ENCODE measurements around the gene GABRB3.

GRCh38 chr15:26781816-26782215 lies 8.9 kb upstream of the GABRB3 start:
- TF ChIP-seq EZH2 (IDR thresholded peaks at IDR 0.05; ENCODE audit: borderline replicate concordance, insufficient read depth, low read depth, low read length, poor library complexity, severe bottlenecking), result no peak
- TF ChIP-seq CTCF (IDR thresholded peaks at IDR 0.05), result no peak

All from B cell (primary cell).